ENCODE results near the gene NDUFB2. TPM values are rescaled to one million over a fixed set of nuclear protein-coding genes. Genes with fewer than 3 reads are reported as not detected.
"Not testable (repeated sequence)": the region's sequence is repeated elsewhere in the genome, so short reads cannot be mapped to it uniquely, and the experiment has no call there.

Gene NDUFB2
- total and polyA plus RNA-seq, 4 experiments from 2014 or later: 94.4 to 639 (median 254) TPM

DNA sequence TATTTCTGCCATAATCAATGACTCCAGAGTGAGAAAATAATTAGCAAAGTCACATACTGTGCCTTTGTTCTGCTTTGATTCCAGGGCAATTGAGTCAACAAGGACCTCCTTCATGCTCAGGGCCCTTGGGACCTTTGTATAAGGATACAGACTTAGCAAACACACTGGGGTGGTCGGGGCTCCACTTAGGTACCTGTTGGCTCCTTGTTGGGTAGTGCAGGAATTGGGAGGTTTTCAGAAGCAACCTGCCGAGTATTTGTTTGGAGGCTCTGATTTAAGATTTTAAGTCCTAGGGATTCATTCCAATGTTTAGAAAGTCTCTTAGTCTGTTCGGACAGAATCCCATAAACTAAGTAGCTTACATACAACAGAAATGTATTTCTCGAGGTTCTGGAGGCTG is 20.8 kb upstream of the NDUFB2 start:
- peaks cover 28% of the 10 kb centered on the region for H3K4me1 ChIP-seq (ENCODE audit: insufficient read depth, low read length)
- peak overlapping the region in 3 of 7 donors; percentile 6 to 72 (median 67) for H3K27ac Mint-ChIP-seq

DNA sequence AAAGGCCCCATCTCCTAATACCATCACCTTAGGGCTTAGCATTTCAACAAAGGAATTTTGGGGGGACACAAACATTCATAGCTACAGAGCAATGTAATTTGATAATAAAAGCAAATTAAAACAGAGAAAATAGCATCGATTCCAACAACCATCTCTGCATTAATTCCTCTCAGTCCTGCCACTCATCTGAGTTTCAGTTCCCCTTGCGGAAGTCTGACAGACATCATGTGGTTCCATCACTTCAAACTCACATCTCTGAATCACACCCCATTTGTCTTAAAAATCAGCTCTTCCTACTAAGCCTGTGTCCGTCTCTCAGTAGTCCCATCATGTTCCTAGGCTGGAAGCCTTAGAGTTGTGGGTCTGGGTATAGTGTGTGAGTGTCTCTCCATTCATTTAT is 20.2 kb upstream of the NDUFB2 start:
- Histone ChIP-seq H3K27ac (ENCODE audit: low read depth, low read length) (no peak overlapping the region), H3K27me3 (ENCODE audit: insufficient read depth, low read length) (no peaks in the 10 kb centered on the region), H3K4me3 (ENCODE audit: low read length in 2 of 2) (no peak overlapping the region), H3K36me3 (ENCODE audit: insufficient read depth, low read length) (peaks cover 14% of the 10 kb centered on the region), H3K4me1 (ENCODE audit: insufficient read depth, low read length) (peaks cover 28% of the 10 kb centered on the region), H3K9me3 (ENCODE audit: control insufficient read depth in 1 of 2, low read length in 2 of 2) (no peaks in the 10 kb centered on the region)
- Mint-ChIP-seq H3K27ac (peak overlapping the region in 2 of 7 donors; percentile 21 to 67), H3K36me3 (peaks cover 38 to 44% of the 10 kb centered on the region in 2 donors), H3K4me3 (peak overlapping the region in 2 of 8 donors; percentile 1 to 18), H3K9me3 (peaks cover 0 to 1% (median 0%) of the 10 kb centered on the region in 8 donors), H3K27me3 (no peaks in the 10 kb centered on the region), H3K4me1 (peaks cover 17 to 42% (median 22%) of the 10 kb centered on the region in 4 donors)
- intact Hi-C loops (cut with micrococcal nuclease): loop anchor here (10.0 kb wide), 1 partner anchor 1332 kb away; the partner anchor contains the start of gene FMC1
- ChIA-PET POLR2A (ENCODE audit: partially characterized antibody) (no interaction called here), CTCF (ENCODE audit: partially characterized antibody) (interaction anchor here (1.2 to 1.3 kb wide), 2 partner anchors 112 to 336 kb away, joined by 3 read pairs; no protein-coding TSS in a partner anchor)
- no peak for DNase-seq

More for the DNA sequence above, 20.8 kb upstream of the NDUFB2 start:
- Mint-ChIP-seq H3K36me3 (peaks cover 35 to 40% of the 10 kb centered on the region in 2 donors), H3K9me3 (no peaks in the 10 kb centered on the region), H3K4me3 (peak overlapping the region in 3 of 8 donors; percentile 18 to 77 (median 74)), H3K27me3 (no peaks in the 10 kb centered on the region), H3K4me1 (peaks cover 17 to 42% (median 22%) of the 10 kb centered on the region in 4 donors)
- no peak overlapping the region for H3K4me3 ChIP-seq (ENCODE audit: low read length in 2 of 2)
- H3K9me3 ChIP-seq (ENCODE audit: control insufficient read depth in 1 of 2, low read length in 2 of 2): no peaks in the 10 kb centered on the region
- no peak overlapping the region for H3K27ac ChIP-seq (ENCODE audit: low read depth, low read length)
- no peaks in the 10 kb centered on the region for H3K27me3 ChIP-seq (ENCODE audit: insufficient read depth, low read length)
- peaks cover 11% of the 10 kb centered on the region for H3K36me3 ChIP-seq (ENCODE audit: insufficient read depth, low read length)
- intact Hi-C loops (cut with micrococcal nuclease): loop anchor here (10.0 kb wide), 1 partner anchor 1331 kb away; the partner anchor contains the start of gene FMC1
- CTCF ChIA-PET (ENCODE audit: partially characterized antibody): interaction anchor here (1.2 to 1.3 kb wide), 2 partner anchors 113 to 337 kb away, joined by 3 read pairs; no protein-coding TSS in a partner anchor
- no peak for DNase-seq
- POLR2A ChIA-PET (ENCODE audit: partially characterized antibody): interaction anchor here (3.6 kb wide), 1 partner anchor 198 kb away, joined by 17 read pairs; no protein-coding TSS in a partner anchor

DNA sequence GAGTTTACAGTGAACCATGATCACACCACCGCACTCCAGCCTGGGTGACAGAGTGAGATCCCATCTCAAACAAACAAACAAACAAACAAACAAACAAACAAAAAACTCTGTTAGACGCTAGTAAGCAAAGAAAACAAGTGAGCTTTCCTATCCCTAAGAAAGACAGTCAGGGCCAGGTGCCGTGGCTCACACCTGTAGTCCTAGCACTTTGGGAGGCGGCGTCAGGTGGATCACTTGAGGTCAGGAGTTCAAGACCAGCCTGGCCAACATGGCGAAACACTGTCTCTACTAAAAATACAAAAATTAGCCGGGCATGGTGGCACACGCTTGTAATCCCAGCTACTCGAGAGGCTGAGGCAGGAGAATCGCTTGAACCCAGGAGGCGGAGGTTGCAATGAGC is 19.6 kb upstream of the NDUFB2 start:
- H3K9me3 ChIP-seq (ENCODE audit: control insufficient read depth in 1 of 2, low read length in 2 of 2); CTCF ChIA-PET (ENCODE audit: partially characterized antibody); H3K27me3 ChIP-seq (ENCODE audit: insufficient read depth, low read length); H3K4me3 Mint-ChIP-seq; H3K27ac ChIP-seq (ENCODE audit: low read depth, low read length); H3K4me3 ChIP-seq (ENCODE audit: low read length in 2 of 2); DNase-seq; H3K9me3 Mint-ChIP-seq; POLR2A ChIA-PET (ENCODE audit: partially characterized antibody); H3K27ac Mint-ChIP-seq; H3K27me3 Mint-ChIP-seq: not testable (repeated sequence)
- peaks cover 17 to 42% (median 22%) of the 10 kb centered on the region in 4 donors for H3K4me1 Mint-ChIP-seq
- peaks cover 14% of the 10 kb centered on the region for H3K36me3 ChIP-seq (ENCODE audit: insufficient read depth, low read length)
- intact Hi-C loops (cut with micrococcal nuclease): loop anchor here (10.0 kb wide), 1 partner anchor 1332 kb away; the partner anchor contains the start of gene FMC1
- peaks cover 40 to 46% of the 10 kb centered on the region in 2 donors for H3K36me3 Mint-ChIP-seq
- peaks cover 28% of the 10 kb centered on the region for H3K4me1 ChIP-seq (ENCODE audit: insufficient read depth, low read length)

DNA sequence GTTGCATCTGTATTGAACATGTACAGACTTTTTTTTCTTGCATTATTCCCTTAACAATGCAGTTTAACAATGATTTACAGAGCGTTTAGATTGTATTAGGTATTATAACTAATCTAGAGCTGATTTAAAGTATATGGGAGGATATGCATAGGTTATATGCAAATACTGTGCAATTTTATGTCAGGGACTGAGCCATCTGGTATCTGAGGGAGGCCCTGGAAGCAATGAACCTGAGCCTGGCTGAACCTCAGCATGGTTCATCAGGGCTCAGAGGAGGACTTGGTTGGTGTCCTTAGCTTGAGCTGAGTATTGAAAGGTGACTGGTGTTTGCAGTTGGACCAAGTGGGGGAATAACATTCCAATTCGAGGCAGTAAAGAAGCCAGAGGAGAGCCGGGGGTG is 19.0 kb upstream of the NDUFB2 start:
- Histone ChIP-seq H3K27ac (ENCODE audit: low read depth, low read length) (no peak overlapping the region), H3K27me3 (ENCODE audit: insufficient read depth, low read length) (no peaks in the 10 kb centered on the region), H3K9me3 (ENCODE audit: control insufficient read depth in 1 of 2, low read length in 2 of 2) (no peaks in the 10 kb centered on the region), H3K36me3 (ENCODE audit: insufficient read depth, low read length) (peaks cover 14% of the 10 kb centered on the region), H3K4me1 (ENCODE audit: insufficient read depth, low read length) (peaks cover 23% of the 10 kb centered on the region), H3K4me3 (ENCODE audit: low read length in 2 of 2) (no peak overlapping the region)
- POLR2A ChIA-PET (ENCODE audit: partially characterized antibody): no interaction called here
- Mint-ChIP-seq H3K27me3 (no peaks in the 10 kb centered on the region), H3K27ac (peak overlapping the region in 1 of 7 donors; percentile 84), H3K4me3 (no peak overlapping the region), H3K9me3 (peaks cover 0 to 1% (median 0%) of the 10 kb centered on the region in 8 donors), H3K4me1 (peaks cover 17 to 40% (median 19%) of the 10 kb centered on the region in 4 donors), H3K36me3 (peaks cover 44 to 49% of the 10 kb centered on the region in 2 donors)
- intact Hi-C loops (cut with micrococcal nuclease): loop anchor here (10.0 kb wide), 1 partner anchor 1333 kb away; the partner anchor contains the start of gene FMC1
- CTCF ChIA-PET (ENCODE audit: partially characterized antibody): no interaction called here
- DNase-seq: no peak

DNA sequence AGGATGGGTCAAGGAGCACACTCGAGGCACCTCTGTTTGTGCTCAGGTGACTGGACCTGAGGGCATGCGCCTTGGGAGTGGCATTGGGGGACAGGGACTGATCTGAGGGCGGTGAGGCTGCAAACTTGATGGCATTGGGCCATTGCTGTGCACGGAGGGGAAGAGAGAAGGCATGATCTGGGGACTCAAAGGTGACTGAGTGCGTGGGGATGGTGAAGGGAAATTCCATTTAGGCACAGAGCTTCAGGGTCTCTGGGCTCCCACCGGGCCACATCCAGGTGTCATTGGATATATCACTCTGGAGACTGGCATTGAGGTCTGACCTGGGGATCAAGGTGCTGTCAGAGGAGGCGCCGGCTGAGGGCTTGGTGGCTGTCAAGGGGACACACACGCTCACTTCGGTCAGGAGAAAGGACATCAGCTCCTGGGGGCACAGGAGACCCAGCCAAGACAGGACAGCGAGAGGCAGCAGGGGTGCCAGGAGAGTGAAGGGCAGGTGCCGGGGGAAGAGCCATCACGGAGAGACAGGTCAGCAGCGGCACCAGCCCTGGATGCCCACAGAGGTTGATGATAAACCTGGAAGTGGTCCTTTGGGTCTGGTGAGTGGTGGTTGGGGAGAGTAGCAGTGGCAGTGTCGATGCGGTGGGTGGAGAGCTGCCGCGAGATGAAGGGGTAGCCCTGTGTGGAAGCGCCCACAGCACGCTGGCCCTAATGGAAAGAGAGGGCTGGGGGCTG is 18.3 kb upstream of the NDUFB2 start:
- Mint-ChIP-seq H3K4me1 (peaks cover 17 to 40% (median 19%) of the 10 kb centered on the region in 4 donors), H3K36me3 (peaks cover 44 to 51% of the 10 kb centered on the region in 2 donors), H3K4me3 (no peak overlapping the region), H3K27me3 (no peaks in the 10 kb centered on the region), H3K27ac (peak overlapping the region in 1 of 7 donors; percentile 72), H3K9me3 (peaks cover 0 to 1% (median 0%) of the 10 kb centered on the region in 8 donors)
- Histone ChIP-seq H3K4me3 (ENCODE audit: low read length in 2 of 2) (no peak overlapping the region), H3K27ac (ENCODE audit: low read depth, low read length) (no peak overlapping the region), H3K4me1 (ENCODE audit: insufficient read depth, low read length) (peaks cover 22% of the 10 kb centered on the region), H3K9me3 (ENCODE audit: control insufficient read depth in 1 of 2, low read length in 2 of 2) (no peaks in the 10 kb centered on the region), H3K27me3 (ENCODE audit: insufficient read depth, low read length) (no peaks in the 10 kb centered on the region), H3K36me3 (ENCODE audit: insufficient read depth, low read length) (peaks cover 14% of the 10 kb centered on the region)
- intact Hi-C loops (cut with micrococcal nuclease): loop anchor here (10.0 kb wide), 1 partner anchor 1333 kb away; the partner anchor contains the start of gene FMC1
- ChIA-PET CTCF (ENCODE audit: partially characterized antibody) (no interaction called here), POLR2A (ENCODE audit: partially characterized antibody) (no interaction called here)
- DNase-seq: no peak

DNA sequence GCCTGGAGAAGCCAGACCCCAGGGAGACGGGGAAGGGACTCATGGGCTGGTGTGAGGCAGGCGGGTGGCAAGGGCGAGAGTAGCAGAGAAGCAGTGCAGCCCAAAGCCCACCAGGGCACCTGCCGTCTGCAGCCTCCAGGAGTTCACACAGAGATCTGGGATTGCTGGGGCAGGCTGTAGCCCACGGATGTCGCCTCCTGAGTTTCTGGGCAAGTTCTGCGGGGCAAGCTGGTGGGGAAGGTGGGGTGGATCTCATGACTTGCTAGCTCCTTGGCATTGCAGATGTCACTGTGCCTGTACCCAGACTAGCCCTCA is 17.7 kb upstream of the NDUFB2 start:
- H3K9me3 ChIP-seq (ENCODE audit: control insufficient read depth in 1 of 2, low read length in 2 of 2): no peaks in the 10 kb centered on the region
- H3K27me3 Mint-ChIP-seq: no peaks in the 10 kb centered on the region
- H3K36me3 Mint-ChIP-seq: peaks cover 48 to 55% of the 10 kb centered on the region in 2 donors
- H3K9me3 Mint-ChIP-seq: peaks cover 0 to 1% (median 0%) of the 10 kb centered on the region in 8 donors
- CTCF ChIA-PET (ENCODE audit: partially characterized antibody): no interaction called here
- DNase-seq: no peak
- intact Hi-C loops (cut with micrococcal nuclease): loop anchor here (10.0 kb wide), 1 partner anchor 1334 kb away; the partner anchor contains the start of gene FMC1
- H3K4me1 Mint-ChIP-seq: peaks cover 17 to 37% (median 19%) of the 10 kb centered on the region in 4 donors
- no peak overlapping the region for H3K4me3 ChIP-seq (ENCODE audit: low read length in 2 of 2)
- no peak overlapping the region for H3K4me3 Mint-ChIP-seq
- POLR2A ChIA-PET (ENCODE audit: partially characterized antibody): no interaction called here
- peaks cover 19% of the 10 kb centered on the region for H3K4me1 ChIP-seq (ENCODE audit: insufficient read depth, low read length)
- no peak overlapping the region for H3K27ac ChIP-seq (ENCODE audit: low read depth, low read length)
- peaks cover 14% of the 10 kb centered on the region for H3K36me3 ChIP-seq (ENCODE audit: insufficient read depth, low read length)
- no peak overlapping the region for H3K27ac Mint-ChIP-seq
- no peaks in the 10 kb centered on the region for H3K27me3 ChIP-seq (ENCODE audit: insufficient read depth, low read length)

DNA sequence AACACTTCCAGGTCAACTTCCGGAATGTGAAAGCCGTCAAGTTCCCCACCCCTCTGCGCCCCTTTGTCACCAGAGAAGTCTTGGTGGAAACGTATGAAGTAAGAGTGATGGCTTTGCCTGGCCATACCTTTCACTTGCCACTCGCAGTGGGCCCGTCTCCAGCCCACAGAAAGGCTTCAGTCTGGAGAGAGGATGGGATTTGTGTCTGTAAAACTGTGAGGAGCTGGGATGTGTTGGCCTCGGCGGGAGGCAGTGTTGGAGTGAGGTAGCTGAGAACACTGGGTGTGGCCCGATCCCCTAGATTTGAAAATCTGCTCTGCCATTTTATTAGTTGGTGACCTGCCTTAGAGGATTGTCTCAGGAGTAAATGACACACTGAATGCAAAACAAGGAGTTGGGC is 17.3 kb upstream of the NDUFB2 start:
- no peak for DNase-seq
- Histone ChIP-seq H3K36me3 (ENCODE audit: insufficient read depth, low read length) (peaks cover 14% of the 10 kb centered on the region), H3K4me3 (ENCODE audit: low read length in 2 of 2) (no peak overlapping the region), H3K9me3 (ENCODE audit: control insufficient read depth in 1 of 2, low read length in 2 of 2) (no peaks in the 10 kb centered on the region), H3K4me1 (ENCODE audit: insufficient read depth, low read length) (peaks cover 14% of the 10 kb centered on the region), H3K27ac (ENCODE audit: low read depth, low read length) (no peak overlapping the region), H3K27me3 (ENCODE audit: insufficient read depth, low read length) (no peaks in the 10 kb centered on the region)
- Mint-ChIP-seq H3K4me3 (no peak overlapping the region), H3K27me3 (no peaks in the 10 kb centered on the region), H3K9me3 (peaks cover 0 to 1% (median 0%) of the 10 kb centered on the region in 8 donors), H3K4me1 (peaks cover 15 to 33% (median 18%) of the 10 kb centered on the region in 4 donors), H3K27ac (peak overlapping the region in 1 of 7 donors; percentile 30), H3K36me3 (peaks cover 52 to 60% of the 10 kb centered on the region in 2 donors)
- ChIA-PET CTCF (ENCODE audit: partially characterized antibody) (no interaction called here), POLR2A (ENCODE audit: partially characterized antibody) (no interaction called here)
- intact Hi-C loops (cut with micrococcal nuclease): loop anchor here (10.0 kb wide), 1 partner anchor 1334 kb away; the partner anchor contains the start of gene FMC1
